Measurements from ENCODE around the gene KLRC4.

GRCh38 chr12:10362828-10363657, 46.5 kb downstream of the KLRC4 start:
- TF ChIP-seq CTCF (conservative IDR thresholded peaks at IDR 0.05; ENCODE audit: low read depth, low read length) (no peak), CHD1 (IDR thresholded peaks at IDR 0.05; ENCODE audit: low read depth, low read length) (no peak), CEBPB (IDR thresholded peaks at IDR 0.05; ENCODE audit: low read depth, low read length) (no peak), RAD21 (IDR thresholded peaks at IDR 0.05; ENCODE audit: low read length) (no peak), MXI1 (IDR thresholded peaks at IDR 0.05; ENCODE audit: borderline replicate concordance, low read depth, low read length) (no peak), SMC3 (IDR thresholded peaks at IDR 0.05; ENCODE audit: low read depth, low read length) (no peak), NFE2L2 (IDR thresholded peaks at IDR 0.05; ENCODE audit: low read depth, low read length) (no peak), POLR2A (IDR thresholded peaks at IDR 0.05; ENCODE audit: low read depth, low read length) (no peak), RFX5 (IDR thresholded peaks at IDR 0.05; ENCODE audit: low read depth, low read length) (no peak), BHLHE40 (IDR thresholded peaks at IDR 0.05; ENCODE audit: low read depth, low read length) (no peak), RCOR1 (IDR thresholded peaks at IDR 0.05; ENCODE audit: insufficient replicate concordance, low read length) (no peak)

All from IMR-90 (cell line).